Endodermal cell (in vitro differentiated cells): Measurements from ENCODE around the gene ZMAT5. TPM values are rescaled to one million over a fixed set of nuclear protein-coding genes. Genes with fewer than 3 reads are reported as not detected.
A peak's percentile ranks its signal among the peaks of the same experiment; 100 is the strongest.

ENCODE experiments used
- DNase-seq: peaks from one replicate; pipeline ENCODE4 v3.0.0-alpha.2; 2017
- H3K27ac ChIP-seq: 2 replicates; pipeline ENCODE4 v1.5.1; 2013; ENCODE audit warnings: mild to moderate bottlenecking, low read depth, low read length, moderate library complexity
- H3K27me3 ChIP-seq: 2 replicates; pipeline ENCODE4 v1.6.1; 2013; ENCODE audit warnings: mild to moderate bottlenecking, low read length, moderate library complexity; ENCODE audit not compliant: insufficient read depth, control insufficient read depth, poor library complexity, severe bottlenecking
- H3K36me3 ChIP-seq: 2 replicates; pipeline ENCODE4 v1.7.0; 2013; ENCODE audit warnings: mild to moderate bottlenecking, low read length, moderate library complexity; ENCODE audit not compliant: control insufficient read depth, insufficient read depth
- H3K4me1 ChIP-seq: one replicate; pipeline ENCODE4 v1.7.0; 2013; ENCODE audit warnings: low read length; ENCODE audit not compliant: control insufficient read depth, insufficient read depth
- H3K4me3 ChIP-seq: 2 replicates; pipeline ENCODE4 v1.5.1; 2013; ENCODE audit warnings: mild to moderate bottlenecking, low read length, moderate library complexity
- H3K9ac ChIP-seq: 2 replicates; pipeline ENCODE4 v1.6.1; 2013; ENCODE audit warnings: mild to moderate bottlenecking, low read length, moderate library complexity; ENCODE audit not compliant: poor library complexity, severe bottlenecking; ENCODE audit errors: extremely low read depth
- H3K9me3 ChIP-seq: 2 replicates; pipeline ENCODE4 v1.6.1; 2013; ENCODE audit warnings: mild to moderate bottlenecking, low read length, moderate library complexity; ENCODE audit not compliant: control insufficient read depth
- H3K27ac Mint-ChIP-seq: 2 replicates; pipeline ENCODE4 v1.8.0; 2020; ENCODE audit warnings: mixed read lengths
- H3K27me3 Mint-ChIP-seq: 2 replicates; pipeline ENCODE4 v1.8.0; 2021; ENCODE audit warnings: mild to moderate bottlenecking, mixed read lengths; ENCODE audit not compliant: insufficient read depth
- H3K36me3 Mint-ChIP-seq: 2 replicates; pipeline ENCODE4 v1.8.0; 2020; ENCODE audit warnings: low read depth, mixed read lengths
- H3K4me1 Mint-ChIP-seq: 2 replicates; pipeline ENCODE4 v1.8.0; 2020; ENCODE audit warnings: mixed read lengths
- H3K4me3 Mint-ChIP-seq: 2 replicates; pipeline ENCODE4 v1.8.0; 2020; ENCODE audit warnings: mild to moderate bottlenecking, moderate library complexity, mixed read lengths
- H3K9me3 Mint-ChIP-seq: 2 replicates; pipeline ENCODE4 v1.8.0; 2020; ENCODE audit warnings: mild to moderate bottlenecking, mixed read lengths
- WGBS, 2 experiments: methylation state at CpG; one replicate each; pipeline versions ENCODE4 v1.1.5 to v1.1.7; 2013; ENCODE audit warnings: missing lambda C conversion rate in 2 of 2, mixed read lengths in 1 of 2; ENCODE audit not compliant: insufficient coverage in 1 of 2, insufficient read length in 1 of 2; 5-methylcytosine and 5-hydroxymethylcytosine counted together
- total RNA-seq, 2 donors: library from RNA; stranded (reverse); fragmentation: NEBNext Ultra II Directional in 1 of 2; extraction: Animal tissue kit (Norgen Biotek cat#: 25700) in 1 of 2; gene quantifications; 2 replicates in 1 of 2; 3 replicates in 1 of 2; pipeline ENCODE4 v1.2.1, GENCODE V29; 2021
- TF ChIP-seq, protein P1 (sequence below): fragments of 200-600 bp; sonication (generic); conservative IDR thresholded peaks from 2 replicates; pipeline ENCODE4 v1.5.0; 2021; ENCODE audit warnings: antibody characterized with exemption, mild to moderate bottlenecking

The ZMAT5 gene
- total RNA-seq, 2 donors from 2014 or later: 15.5 to 22.5 TPM

- H3K9ac ChIP-seq: no peak overlapping the region
- Mint-ChIP-seq H3K9me3 (no peaks in the 10 kb centered on the region), H3K36me3 (no peaks in the 10 kb centered on the region), H3K4me3 (no peak overlapping the region), H3K27me3 (no peaks in the 10 kb centered on the region), H3K27ac (no peak overlapping the region), H3K4me1 (peaks cover 8% of the 10 kb centered on the region)
- H3K36me3 ChIP-seq: no peaks in the 10 kb centered on the region
- DNase-seq: no peak
- no peaks in the 10 kb centered on the region for H3K27me3 ChIP-seq
- H3K4me3 ChIP-seq: no peak overlapping the region
- H3K27ac ChIP-seq: peak overlapping the region; percentile 24
- H3K4me1 ChIP-seq: no peaks in the 10 kb centered on the region
- 91 to 93% methylated on average over 17 to 19 of the region's 19 CpGs for WGBS, 2 experiments
- no peaks in the 10 kb centered on the region for H3K9me3 ChIP-seq
- TF ChIP-seq, protein P1, sequence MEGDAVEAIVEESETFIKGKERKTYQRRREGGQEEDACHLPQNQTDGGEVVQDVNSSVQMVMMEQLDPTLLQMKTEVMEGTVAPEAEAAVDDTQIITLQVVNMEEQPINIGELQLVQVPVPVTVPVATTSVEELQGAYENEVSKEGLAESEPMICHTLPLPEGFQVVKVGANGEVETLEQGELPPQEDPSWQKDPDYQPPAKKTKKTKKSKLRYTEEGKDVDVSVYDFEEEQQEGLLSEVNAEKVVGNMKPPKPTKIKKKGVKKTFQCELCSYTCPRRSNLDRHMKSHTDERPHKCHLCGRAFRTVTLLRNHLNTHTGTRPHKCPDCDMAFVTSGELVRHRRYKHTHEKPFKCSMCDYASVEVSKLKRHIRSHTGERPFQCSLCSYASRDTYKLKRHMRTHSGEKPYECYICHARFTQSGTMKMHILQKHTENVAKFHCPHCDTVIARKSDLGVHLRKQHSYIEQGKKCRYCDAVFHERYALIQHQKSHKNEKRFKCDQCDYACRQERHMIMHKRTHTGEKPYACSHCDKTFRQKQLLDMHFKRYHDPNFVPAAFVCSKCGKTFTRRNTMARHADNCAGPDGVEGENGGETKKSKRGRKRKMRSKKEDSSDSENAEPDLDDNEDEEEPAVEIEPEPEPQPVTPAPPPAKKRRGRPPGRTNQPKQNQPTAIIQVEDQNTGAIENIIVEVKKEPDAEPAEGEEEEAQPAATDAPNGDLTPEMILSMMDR: no peak
Observed at GRCh38 chr22:29733362-29734201, 33.2 kb downstream of the ZMAT5 start.

DNA sequence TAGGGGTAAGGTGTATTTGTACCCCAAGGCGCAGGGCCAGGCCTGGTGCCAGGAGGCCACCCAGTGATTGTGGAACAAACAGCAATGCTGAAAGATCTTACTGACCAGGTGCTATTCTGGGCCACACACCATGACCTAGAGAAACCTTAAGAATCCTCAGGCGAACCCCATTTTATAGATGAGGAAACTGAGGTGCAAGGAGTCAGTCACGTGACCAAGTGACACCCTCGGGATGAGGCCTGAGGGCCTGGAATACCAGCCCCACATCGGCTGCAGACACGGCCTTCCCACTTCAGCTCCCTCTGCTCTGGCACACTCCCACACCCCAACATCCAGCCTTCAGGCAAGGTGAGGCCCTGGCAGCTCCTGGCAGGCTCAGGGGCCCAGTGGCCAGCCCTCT, 33.9 kb downstream of the ZMAT5 start:
- Mint-ChIP-seq H3K36me3 (no peaks in the 10 kb centered on the region), H3K4me3 (no peak overlapping the region)
- 94 to 100% methylated on average over 2 to 6 of the region's 6 CpGs for WGBS, 2 experiments

DNA sequence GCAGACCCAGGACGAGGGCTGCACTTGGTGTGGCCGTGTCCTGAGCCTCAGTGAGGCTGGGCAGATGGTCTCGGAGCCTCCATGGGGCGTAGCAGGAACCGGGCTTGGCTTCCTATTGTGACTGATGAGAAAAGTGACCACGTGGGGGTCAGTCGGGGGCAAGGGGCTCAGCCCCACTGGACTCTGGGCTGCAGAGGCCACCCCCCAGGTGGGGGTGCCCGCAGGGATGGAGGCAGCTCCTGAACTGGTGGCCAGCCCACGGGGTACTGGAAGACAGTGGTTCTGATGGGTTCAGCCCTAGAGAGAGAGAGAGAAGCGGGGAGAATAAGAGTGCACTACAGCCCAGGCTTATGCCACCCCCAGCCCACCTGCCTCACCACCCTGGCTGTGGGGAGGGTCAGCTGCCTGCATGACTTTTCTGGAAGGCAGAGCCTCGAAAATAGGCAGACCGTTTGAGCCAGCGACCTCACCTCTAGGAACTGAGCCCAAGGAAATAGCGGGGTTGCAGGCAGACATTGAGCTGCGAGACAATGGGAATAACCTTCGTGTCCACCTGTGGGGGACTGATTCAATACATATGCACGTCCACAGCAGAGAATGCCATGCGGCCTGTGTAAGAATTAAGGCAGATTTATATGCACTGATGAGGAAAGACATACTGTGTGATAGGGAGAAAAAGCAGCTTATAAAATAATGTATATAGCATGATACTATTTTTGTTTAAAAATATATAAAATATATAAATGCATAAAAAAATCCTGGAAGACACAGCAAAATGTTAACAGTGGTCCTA, 35.6 kb downstream of the ZMAT5 start:
- Histone ChIP-seq H3K36me3 (no peaks in the 10 kb centered on the region), H3K27me3 (no peaks in the 10 kb centered on the region), H3K9me3 (no peaks in the 10 kb centered on the region), H3K4me1 (no peaks in the 10 kb centered on the region), H3K9ac (no peak overlapping the region), H3K27ac (no peak overlapping the region), H3K4me3 (no peak overlapping the region)
- no peaks in the 10 kb centered on the region for H3K36me3 Mint-ChIP-seq
- TF ChIP-seq, protein P1: no peak
- H3K27me3 Mint-ChIP-seq: no peaks in the 10 kb centered on the region
- H3K27ac Mint-ChIP-seq: no peak overlapping the region
- no peak overlapping the region for H3K4me3 Mint-ChIP-seq
- H3K9me3 Mint-ChIP-seq: no peaks in the 10 kb centered on the region
- H3K4me1 Mint-ChIP-seq: peaks cover 15% of the 10 kb centered on the region
- no peak for DNase-seq
- 84 to 87% methylated on average over 7 to 18 of the region's 18 CpGs for WGBS, 2 experiments

More for the DNA sequence above, 33.9 kb downstream of the ZMAT5 start:
- TF ChIP-seq, protein P1: no peak
- H3K27me3 Mint-ChIP-seq: no peaks in the 10 kb centered on the region
- Histone ChIP-seq H3K27me3 (no peaks in the 10 kb centered on the region), H3K4me1 (no peaks in the 10 kb centered on the region), H3K27ac (no peak overlapping the region), H3K9me3 (no peaks in the 10 kb centered on the region), H3K4me3 (no peak overlapping the region), H3K36me3 (no peaks in the 10 kb centered on the region), H3K9ac (no peak overlapping the region)
- H3K4me1 Mint-ChIP-seq: peaks cover 8% of the 10 kb centered on the region
- no peak overlapping the region for H3K27ac Mint-ChIP-seq
- no peak for DNase-seq
- H3K9me3 Mint-ChIP-seq: no peaks in the 10 kb centered on the region
